Keratinocyte (primary cell): ENCODE data around the gene CHRNA1. TPM values are rescaled to one million over a fixed set of nuclear protein-coding genes. Genes with fewer than 3 reads are reported as not detected.

Experiments used
- DNase-seq: peaks from one replicate; pipeline ENCODE4 v3.0.0-alpha.2; 2011; ENCODE audit warnings: low read depth, missing footprints, low spot score
- FAIRE-seq: peaks from 2 replicates; lab custom pipeline; 2011; peaks lifted over from hg19 to GRCh38; lab: Jason Lieb, UNC
- H2AFZ ChIP-seq: 2 replicates; pipeline ENCODE4 v1.6.0; 2012; ENCODE audit warnings: low read length, control low read depth, inconsistent platforms; ENCODE audit not compliant: control insufficient read depth
- H3K27ac ChIP-seq: 2 replicates; pipeline ENCODE4 v1.5.1; 2011; ENCODE audit warnings: low read length; ENCODE audit not compliant: control insufficient read depth, insufficient read depth
- H3K27me3 ChIP-seq: 3 replicates; pipeline ENCODE4 v1.6.0; 2011; ENCODE audit warnings: low read length; ENCODE audit not compliant: control insufficient read depth, insufficient read depth; ENCODE audit errors: extremely low read depth
- H3K36me3 ChIP-seq, 2 experiments: 2 replicates in 1 of 2; 3 replicates in 1 of 2; pipeline ENCODE4 v1.5.1; 2011; ENCODE audit warnings: low read length in 2 of 2, mild to moderate bottlenecking in 1 of 2; ENCODE audit not compliant: control insufficient read depth in 2 of 2, insufficient read depth in 2 of 2; ENCODE audit errors: extremely low read depth in 1 of 2
- H3K4me1 ChIP-seq: 3 replicates; pipeline ENCODE4 v1.5.1; 2011; ENCODE audit warnings: low read length; ENCODE audit not compliant: control insufficient read depth, insufficient read depth; ENCODE audit errors: extremely low read depth
- H3K4me2 ChIP-seq: 3 replicates; pipeline ENCODE4 v1.6.0; 2011; ENCODE audit warnings: low read depth, low read length; ENCODE audit not compliant: control insufficient read depth, insufficient read depth; ENCODE audit errors: extremely low read depth
- H3K4me3 ChIP-seq, 3 experiments: fragments of 200-600 bp in 1 of 3; sonication (generic) in 1 of 3; 2 replicates in 2 of 3; 3 replicates in 1 of 3; pipeline ENCODE4 v1.5.1; 2011 to 2016; ENCODE audit warnings: low read length in 3 of 3, mild to moderate bottlenecking in 3 of 3, control low read depth in 2 of 3, inconsistent platforms in 1 of 3, low read depth in 1 of 3, mixed read lengths in 1 of 3, mixed run types in 1 of 3, moderate library complexity in 1 of 3; ENCODE audit not compliant: control insufficient read depth in 2 of 3, insufficient read depth in 2 of 3; ENCODE audit errors: extremely low read depth in 1 of 3
- H3K79me2 ChIP-seq: 2 replicates; pipeline ENCODE4 v1.6.0; 2012; ENCODE audit warnings: low read length; ENCODE audit not compliant: control insufficient read depth, insufficient read depth
- H3K9ac ChIP-seq: 3 replicates; pipeline ENCODE4 v1.6.0; 2011; ENCODE audit warnings: low read length; ENCODE audit not compliant: control insufficient read depth, insufficient read depth; ENCODE audit errors: extremely low read depth
- H3K9me1 ChIP-seq: 3 replicates; pipeline ENCODE4 v1.6.0; 2011; ENCODE audit warnings: low read length; ENCODE audit not compliant: control insufficient read depth, insufficient read depth; ENCODE audit errors: extremely low read depth
- H3K9me3 ChIP-seq: 2 replicates; pipeline ENCODE4 v1.5.1; 2012; ENCODE audit warnings: low read depth, low read length; ENCODE audit not compliant: control insufficient read depth
- H4K20me1 ChIP-seq: 3 replicates; pipeline ENCODE4 v1.6.0; 2011; ENCODE audit warnings: low read length; ENCODE audit not compliant: control insufficient read depth, insufficient read depth; ENCODE audit errors: extremely low read depth
- CTCF ChIP-seq, 3 experiments: IDR thresholded peaks in 1 of 3; conservative IDR thresholded peaks in 1 of 3; optimal IDR thresholded peaks in 1 of 3; 2 replicates in 2 of 3; 3 replicates in 1 of 3; pipeline versions ENCODE3 to v1.5.1; 2011; ENCODE audit warnings: low read length in 3 of 3, mild to moderate bottlenecking in 3 of 3, moderate library complexity in 2 of 3, control low read depth in 1 of 3, inconsistent platforms in 1 of 3; ENCODE audit not compliant: insufficient read depth in 2 of 3; ENCODE audit errors: extremely low read depth in 1 of 3
- EZH2 ChIP-seq: IDR thresholded peaks from one replicate; pipeline ENCODE4 v1.6.1; 2012; ENCODE audit warnings: inconsistent platforms, mild to moderate bottlenecking, low read length, moderate library complexity
- dilution Hi-C: fragments of 300-500 bp; cut with MboI; formaldehyde crosslinking; loops from one replicate; pipeline ENCODE4 v1.7.0; 2020; ENCODE audit warnings: low sequenced_read_pairs; ENCODE audit not compliant: extremely low pct_ligation_motif_present
- polyA plus RNA-seq, 5 experiments: library from polyadenylated mRNA; depleted of rRNA in 3 of 5; stranded (reverse) in 3 of 5; stranded (forward) in 1 of 5; unstranded in 1 of 5; fragments of >200 nt; gene quantifications; 1 replicate in 1 of 5; 2 replicates in 3 of 5; 3 replicates in 1 of 5; pipeline versions ENCODE4 v1.2.1 to v1.2.3, GENCODE V29; 2011 to 2012; ENCODE audit warnings: missing spikeins in 2 of 5, low read depth in 1 of 5, low replicate concordance in 1 of 5

Gene CHRNA1
- polyA plus RNA-seq, 1 donor (not counting 4 experiments of a cell fraction or from before 2014, with no cell fraction given): not detected

GRCh38 chr2:174738841-174739240, 25.4 kb downstream of the CHRNA1 start:
- no peak for DNase-seq
- TF ChIP-seq EZH2 (no peak), CTCF (optimal IDR thresholded peaks at IDR 0.05 in 1 of 3, IDR thresholded peaks at IDR 0.05 in 1 of 3, conservative IDR thresholded peaks at IDR 0.05 in 1 of 3; ENCODE audit: extremely low read depth in 1 of 3, insufficient read depth in 2 of 3, low read length in 3 of 3) (no peak)
- dilution Hi-C loops: no loop called here
- no peak overlapping the region for H3K4me3 ChIP-seq
- H3K4me1 ChIP-seq: no peaks in the 10 kb centered on the region
- no peaks in the 10 kb centered on the region for H3K79me2 ChIP-seq
- H3K9ac ChIP-seq: no peak overlapping the region
- FAIRE-seq: no peak
- H3K27me3 ChIP-seq: peaks cover 11% of the 10 kb centered on the region
- H4K20me1 ChIP-seq: no peaks in the 10 kb centered on the region
- H3K9me1 ChIP-seq: no peaks in the 10 kb centered on the region
- H3K36me3 ChIP-seq: no peaks in the 10 kb centered on the region
- no peak overlapping the region for H3K4me2 ChIP-seq
- no peak overlapping the region for H3K27ac ChIP-seq
- no peaks in the 10 kb centered on the region for H3K9me3 ChIP-seq
- no peak overlapping the region for H2AFZ ChIP-seq

- Histone ChIP-seq H3K27ac (no peak overlapping the region), H3K27me3 (peaks cover 36% of the 10 kb centered on the region), H3K4me1 (peaks cover 5% of the 10 kb centered on the region), H3K4me3 (no peak overlapping the region), H3K9me3 (no peaks in the 10 kb centered on the region), H4K20me1 (no peaks in the 10 kb centered on the region), H3K9ac (no peak overlapping the region), H3K9me1 (no peaks in the 10 kb centered on the region), H3K36me3 (no peaks in the 10 kb centered on the region), H3K79me2 (no peaks in the 10 kb centered on the region), H3K4me2 (no peak overlapping the region), H2AFZ (no peak overlapping the region)
- FAIRE-seq (no peak), DNase-seq (no peak)
- TF ChIP-seq CTCF (optimal IDR thresholded peaks at IDR 0.05 in 1 of 3, IDR thresholded peaks at IDR 0.05 in 1 of 3, conservative IDR thresholded peaks at IDR 0.05 in 1 of 3; ENCODE audit: extremely low read depth in 1 of 3, insufficient read depth in 2 of 3, low read length in 3 of 3) (no peak), EZH2 (no peak)
- dilution Hi-C loops: no loop called here
Measured at GRCh38 chr2:174731546-174731945, 32.7 kb downstream of the CHRNA1 start.
